Cortex of kidney (tissue), 1 donor: ENCODE results near the gene PHACTR1.

Source experiments
- DNase-seq: peaks from one replicate; lab custom pipeline; 2025; lab: John Stamatoyannopoulos, UW

Gene PHACTR1

DNA sequence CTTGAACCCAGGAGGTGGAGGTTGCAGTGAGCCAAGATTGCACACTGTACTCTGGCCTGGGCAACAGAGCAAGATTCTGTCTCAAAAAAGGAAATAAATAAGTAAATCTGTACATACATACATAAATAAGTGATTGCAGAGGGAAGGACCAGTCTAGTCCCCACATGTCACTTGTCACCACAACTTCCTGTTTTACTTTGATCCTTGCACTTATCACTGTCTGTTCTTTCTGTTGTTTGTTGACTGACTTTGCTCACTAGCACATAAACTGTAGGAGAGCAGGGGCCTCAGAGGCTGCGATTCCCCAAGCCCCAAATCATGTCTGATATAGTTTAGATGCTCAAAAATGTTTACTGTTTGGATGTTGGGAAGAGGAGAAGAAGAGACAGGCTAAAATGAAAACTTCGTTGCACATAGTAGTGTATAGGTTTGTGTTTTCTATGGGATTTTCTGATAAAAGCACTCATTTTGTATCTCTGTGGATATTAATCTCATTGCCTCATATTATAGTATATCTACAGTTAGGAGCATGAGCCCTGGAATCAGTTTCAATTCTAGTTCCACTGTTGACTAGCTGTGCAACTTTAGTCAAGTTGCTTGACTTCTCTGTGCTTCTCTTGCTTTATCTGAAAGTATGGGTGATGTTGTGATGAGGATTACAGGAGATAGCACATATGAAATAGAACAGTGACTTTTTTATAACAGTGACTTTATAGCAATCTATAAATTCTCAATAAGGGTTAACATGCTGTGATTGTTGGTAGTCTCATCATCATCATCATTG lies 446.8 kb downstream of the PHACTR1 start:
- no peak for DNase-seq

DNA sequence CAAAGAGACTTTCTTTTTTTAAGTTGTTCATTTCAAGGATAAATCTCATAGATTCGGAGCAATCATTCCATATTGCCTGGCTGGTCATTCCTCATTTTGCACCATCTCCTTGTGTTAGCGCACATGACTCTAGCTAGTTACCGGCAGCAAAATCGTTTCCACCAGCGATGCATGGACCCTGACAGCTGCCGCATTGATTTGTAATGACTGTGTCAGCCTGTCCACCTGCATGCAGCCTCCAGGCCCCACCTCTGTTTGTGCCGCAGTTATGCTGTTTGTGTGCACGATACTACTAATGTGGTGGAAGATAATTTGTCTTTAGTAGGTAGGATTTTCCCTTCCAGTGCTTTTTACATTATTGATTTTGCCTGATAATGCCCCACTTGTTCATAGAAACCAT lies 447.7 kb downstream of the PHACTR1 start:
- no peak for DNase-seq

DNA sequence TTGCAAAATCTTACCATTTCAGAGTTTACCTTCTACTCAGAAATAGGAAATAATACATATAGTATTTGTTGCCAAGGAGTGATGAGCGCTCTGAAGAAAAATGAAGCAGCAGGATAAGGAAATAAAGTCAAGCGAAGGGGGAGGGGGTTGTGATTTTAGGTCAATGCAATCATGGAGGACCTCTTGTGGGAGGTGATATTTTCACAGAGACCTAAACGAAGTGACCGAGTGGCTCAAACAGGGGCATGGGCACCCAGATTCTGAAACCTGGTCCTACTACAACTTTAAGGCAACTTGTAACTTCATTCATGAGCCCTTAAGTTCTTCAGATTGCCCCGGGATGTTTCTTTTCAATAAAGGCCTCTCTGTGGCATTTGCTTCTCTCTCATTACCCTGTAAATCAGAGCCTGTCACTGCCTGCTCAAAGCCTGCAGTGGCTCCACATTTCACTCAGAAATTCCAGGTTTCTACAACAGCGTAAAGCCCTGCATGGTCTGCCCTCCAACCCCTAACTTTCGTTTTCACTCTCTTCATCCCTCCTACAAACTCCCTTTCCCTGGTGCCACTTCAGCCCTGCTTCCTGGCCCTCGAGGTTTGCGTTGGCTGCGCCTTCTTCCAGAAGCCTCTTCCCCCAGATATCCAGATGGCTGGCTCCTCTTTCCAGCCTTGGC lies 449.1 kb downstream of the PHACTR1 start:
- no peak for DNase-seq

DNA sequence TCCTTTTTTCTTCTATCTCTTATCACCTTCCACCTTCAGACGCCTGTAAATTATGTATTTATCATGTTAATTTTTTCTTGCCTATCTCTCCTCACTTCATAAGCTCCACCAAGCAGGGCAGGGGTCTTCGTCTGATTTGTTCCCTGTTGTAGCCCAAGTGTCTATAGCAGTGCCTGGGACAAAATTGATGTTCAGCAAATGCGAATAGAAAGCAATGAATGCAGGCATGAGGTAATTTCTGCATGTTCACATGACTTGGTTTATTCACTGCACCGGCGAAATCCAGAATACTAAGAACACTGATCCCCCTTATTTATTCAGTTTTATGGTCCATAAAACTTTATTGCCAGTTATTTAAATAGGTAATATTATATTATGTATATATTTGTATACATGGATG lies 449.7 kb downstream of the PHACTR1 start:
- DNase-seq = no peak

DNA sequence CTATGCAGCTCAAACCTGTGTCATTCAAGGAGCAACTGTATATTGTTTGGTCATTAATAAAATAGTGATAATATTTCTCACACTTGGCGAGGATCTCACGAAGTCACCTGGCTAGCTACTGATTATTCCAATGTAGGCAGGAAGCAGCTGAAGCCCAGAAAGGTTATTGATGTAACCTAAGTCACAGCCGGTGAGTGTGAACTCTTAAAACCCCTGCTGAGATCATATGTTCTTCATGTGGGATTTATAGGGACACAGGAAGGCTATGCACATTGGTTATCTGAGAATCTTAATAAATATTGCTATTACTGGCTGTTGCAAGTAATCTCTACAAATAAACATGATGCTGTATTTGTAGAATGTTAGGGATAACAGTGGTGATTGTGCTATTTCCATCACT lies 450.3 kb downstream of the PHACTR1 start:
- no peak for DNase-seq

DNA sequence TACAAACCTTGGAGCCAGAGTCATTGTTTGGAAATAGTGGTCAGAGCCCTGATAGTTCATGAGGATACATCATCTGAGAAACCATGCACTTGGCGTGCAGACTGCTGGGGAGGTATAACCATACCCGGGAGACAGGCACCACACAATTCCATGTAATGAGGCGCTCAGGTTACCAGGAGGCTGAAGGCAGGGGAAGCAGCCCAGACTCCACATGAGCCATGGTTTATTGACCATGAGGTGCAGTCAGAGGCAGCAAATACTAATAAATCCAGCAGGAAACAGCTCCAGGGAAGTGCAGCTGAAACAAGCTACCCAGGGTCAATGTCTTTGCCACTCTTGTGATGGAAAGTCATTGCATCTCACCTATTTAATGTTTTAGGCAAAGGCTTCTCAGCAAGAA lies 455.7 kb downstream of the PHACTR1 start:
- no peak for DNase-seq

DNA sequence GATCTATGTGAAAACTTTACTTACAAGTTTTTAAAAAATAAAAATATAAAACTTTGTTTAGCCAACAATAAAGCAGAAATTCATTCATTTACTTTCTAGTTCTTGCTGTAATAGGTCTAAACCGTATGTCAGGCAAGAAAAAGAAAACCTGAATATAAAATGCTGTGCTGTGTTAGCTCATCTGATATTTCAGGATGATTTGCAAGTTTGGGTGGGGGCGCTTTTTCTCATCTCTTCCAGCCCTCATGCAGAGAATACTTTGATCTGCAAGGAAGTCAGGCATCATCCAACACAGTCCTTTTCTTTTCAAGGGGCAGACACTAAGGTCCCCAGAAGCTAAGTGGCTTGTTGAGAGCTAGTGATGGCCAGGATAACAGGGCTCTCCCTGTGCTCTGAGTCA lies 458.5 kb downstream of the PHACTR1 start:
- no peak for DNase-seq

DNA sequence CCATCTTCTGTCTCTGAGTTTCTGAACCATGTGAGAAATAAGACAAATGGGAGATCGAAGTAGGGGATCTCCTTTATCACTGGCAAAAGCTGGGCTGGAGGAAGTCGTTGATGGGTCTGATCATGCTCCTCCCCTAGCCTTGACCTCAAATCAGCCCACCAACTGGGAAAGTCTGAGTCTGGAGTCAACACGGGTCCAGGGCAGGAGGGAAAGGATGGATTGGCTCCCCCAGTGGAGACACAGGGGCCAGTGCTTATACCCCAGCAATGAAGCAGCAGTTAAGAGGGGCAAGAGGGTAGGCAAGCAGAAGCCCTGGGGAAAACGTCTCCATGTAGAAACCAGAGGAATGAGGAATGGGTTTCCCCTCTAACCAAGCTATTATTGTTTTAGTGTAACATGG lies 459.2 kb downstream of the PHACTR1 start:
- DNase-seq = no peak

DNA sequence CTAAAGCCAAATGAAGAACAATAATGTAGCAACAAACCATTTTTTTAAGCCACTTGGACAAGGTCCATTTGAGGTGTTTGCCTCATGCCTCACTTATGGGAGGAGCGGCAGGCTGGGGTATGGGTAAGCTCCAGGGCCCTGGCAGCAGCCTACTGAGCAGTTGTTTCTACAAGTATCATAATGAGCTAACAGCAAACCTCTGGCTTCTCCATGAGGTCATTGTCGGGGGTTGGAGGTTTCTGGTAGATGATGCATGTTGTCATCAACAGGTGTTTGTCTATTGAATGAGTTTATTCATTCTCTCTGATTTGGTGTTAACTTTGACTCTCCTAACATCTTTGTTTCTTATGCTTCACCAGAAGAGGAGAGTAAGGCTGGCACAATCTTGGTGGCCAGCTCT lies 461.1 kb downstream of the PHACTR1 start:
- DNase-seq = no peak

DNA sequence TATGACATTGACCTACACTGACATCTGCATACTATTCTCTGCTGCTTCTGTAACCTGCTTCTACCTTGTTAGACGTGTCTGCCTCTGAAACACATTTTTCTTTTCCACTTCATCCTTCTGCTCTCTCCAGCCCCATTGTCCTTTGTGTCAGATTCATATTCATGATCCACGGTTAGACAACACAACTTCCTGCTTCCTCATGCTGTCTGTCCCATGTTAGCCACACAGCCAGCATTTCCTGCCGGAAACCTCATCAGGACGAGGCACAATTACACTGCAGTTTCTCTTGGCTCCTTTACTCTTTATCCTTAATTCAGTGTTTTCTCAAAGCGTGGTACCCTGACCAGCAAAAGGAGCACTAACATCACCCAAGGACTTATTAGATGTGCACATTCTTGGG lies 461.5 kb downstream of the PHACTR1 start:
- no peak for DNase-seq

DNA sequence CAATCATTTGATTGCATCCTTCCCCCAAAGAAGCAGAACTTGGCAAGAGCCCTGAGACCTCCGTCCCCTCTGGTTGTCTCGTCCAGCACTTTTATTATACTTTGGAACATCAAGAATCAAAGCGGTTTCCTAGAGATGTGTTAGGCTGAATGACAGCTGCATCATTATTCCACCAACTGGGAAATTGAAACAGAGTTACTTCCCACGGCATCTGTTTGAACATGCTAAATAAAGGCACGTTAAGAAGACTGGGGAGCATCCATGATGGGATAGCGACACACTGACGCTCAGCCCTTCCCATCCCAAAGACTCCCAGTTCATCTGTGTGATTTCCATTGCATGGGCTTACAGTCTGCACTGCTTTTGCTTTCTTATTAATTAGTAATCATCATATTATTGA lies 464.0 kb downstream of the PHACTR1 start:
- DNase-seq = no peak

DNA sequence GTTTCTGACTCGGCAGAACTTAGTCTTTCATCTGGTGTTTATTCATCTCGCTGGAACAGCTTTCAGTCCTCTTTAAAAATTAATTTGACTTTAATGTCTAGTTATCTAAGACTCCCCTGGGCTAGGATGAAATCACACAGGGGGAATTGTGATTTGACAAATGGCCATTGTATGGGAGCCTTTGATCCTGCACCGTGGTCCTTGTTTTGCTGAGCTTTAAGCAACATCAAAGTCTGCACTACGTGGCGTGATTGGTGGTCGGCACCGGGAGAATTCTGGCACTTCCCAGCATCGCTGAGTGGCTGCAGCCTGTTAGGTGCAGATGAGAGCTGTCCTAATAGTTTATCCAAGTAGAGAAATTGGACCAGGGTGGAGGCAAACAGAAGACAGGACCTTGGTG lies 464.8 kb downstream of the PHACTR1 start:
- no peak for DNase-seq

DNA sequence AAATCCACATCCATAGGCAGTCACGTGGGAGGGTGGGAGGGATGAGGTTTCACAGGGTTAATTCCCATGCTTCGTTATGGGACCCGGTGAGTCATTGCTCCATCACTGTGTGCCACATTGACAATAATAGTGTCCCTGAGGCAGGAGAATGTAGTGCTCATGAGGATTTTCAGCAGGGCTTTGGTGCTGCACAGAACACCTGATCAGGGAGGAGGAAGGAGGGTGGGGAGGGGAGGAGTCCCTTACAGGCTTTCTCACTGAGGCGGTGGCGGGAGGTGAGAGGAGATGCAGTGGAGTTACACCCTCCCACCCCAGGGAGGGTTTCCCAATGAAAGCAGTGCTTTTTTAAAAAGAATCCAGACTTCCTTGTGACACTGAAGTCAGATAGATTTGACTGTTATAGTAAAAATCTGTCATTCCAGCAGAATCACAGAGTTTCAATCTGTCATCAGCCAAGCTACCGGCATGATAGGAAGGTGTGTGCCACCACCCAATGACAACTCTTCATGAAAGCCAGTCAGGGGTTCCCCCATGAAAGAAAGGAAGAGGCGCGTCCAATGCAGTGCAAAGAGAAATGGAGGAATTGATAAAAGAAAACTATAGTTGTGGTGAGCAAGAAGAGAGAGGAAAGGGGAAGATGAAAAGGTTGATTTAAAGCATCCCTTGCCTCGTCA lies 467.0 kb downstream of the PHACTR1 start:
- DNase-seq = no peak

DNA sequence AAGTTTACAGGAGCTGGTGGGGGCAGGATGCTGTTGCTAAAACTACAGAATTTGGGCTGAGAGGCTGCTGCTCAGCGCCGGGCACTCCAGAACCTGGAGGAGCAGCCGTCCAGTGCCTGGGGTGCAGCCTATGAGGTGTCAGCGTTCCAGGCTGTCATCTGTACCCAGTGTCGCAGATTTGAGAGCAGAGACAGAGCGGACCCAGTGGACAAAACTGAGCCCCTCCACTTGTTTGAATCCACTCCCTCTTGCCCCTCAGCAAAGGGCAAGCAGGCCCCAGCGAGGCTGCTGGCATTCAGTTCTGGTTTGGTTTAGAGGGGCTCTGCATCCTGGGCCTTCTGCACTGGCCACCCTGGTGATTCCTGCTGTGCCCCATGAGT lies 467.5 kb downstream of the PHACTR1 start:
- no peak for DNase-seq

DNA sequence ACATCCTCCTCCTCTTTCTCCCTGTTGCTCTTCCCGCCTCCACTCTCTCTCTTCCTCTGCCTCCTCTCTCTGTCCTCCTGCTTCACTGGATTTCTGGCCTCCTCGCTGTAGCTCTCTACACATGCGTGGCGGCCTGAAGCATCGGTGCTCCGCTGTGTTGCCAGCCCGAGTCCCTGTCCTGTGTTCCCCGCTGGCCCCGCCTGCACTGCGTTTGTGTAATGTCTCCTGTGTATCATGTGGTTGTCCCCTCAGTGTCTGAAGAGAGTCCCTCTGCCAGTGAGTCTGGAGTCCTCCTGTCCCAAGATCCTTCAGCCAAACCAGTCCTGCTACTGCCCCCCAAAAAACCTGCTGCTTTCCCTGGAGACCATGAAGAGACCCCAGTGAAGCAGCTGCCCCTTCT lies 468.0 kb downstream of the PHACTR1 start:
- no peak for DNase-seq

DNA sequence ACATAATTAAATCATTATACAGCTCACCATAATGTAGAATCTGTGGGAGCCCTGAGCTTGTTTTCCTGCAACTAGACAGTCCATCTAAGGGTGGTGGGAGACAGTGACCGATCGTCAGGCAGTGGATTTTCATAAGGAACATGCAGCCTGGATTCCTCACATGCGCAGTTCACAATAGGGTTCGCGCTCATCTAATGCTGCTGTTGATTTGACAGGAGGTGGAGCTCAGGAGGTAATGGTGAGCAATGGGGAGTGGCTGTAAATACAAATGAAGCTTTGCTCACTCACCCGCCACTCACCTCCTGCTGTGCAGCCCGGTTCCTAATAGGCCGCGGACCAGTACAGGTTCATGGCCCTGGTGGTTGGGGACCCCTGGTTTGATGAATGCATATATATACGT lies 470.3 kb downstream of the PHACTR1 start:
- no peak for DNase-seq

DNA sequence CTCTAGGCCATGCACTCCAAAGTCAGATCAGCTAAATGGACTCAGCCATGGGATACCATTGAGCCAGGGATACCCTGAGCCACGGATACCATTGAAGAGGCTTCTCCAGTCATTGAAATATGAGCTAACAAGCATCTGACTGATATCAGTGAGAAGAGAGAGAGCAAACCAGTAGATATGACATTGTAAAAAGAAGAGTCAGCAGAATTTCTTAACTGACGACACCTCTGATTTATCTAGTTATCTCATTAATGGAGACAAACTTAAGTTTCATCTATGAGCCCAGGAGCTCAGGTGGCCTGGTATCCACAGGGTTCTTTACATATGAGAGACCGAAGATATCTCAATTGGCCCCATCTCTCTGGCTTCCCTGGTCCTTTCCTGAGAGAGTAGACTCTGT lies 471.1 kb downstream of the PHACTR1 start:
- DNase-seq = no peak

DNA sequence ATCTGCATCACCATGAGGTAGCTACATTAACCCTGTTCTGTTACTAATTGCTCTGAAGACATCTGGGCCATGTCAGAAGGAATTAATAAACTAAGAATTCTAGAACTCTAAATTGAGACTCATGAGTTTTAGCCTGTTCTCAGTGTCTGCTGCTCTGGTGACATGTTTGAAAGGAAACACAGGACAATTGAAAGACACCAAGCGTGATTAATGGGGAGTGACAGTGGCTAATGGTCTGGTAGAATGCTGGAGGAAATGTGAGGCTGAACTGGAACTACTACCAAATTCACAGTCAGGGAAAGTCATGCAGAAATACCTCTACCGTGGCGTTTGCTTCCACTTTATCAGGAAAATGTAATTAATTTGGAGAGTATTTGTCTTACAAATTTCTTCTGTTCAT lies 471.7 kb downstream of the PHACTR1 start:
- DNase-seq = no peak

DNA sequence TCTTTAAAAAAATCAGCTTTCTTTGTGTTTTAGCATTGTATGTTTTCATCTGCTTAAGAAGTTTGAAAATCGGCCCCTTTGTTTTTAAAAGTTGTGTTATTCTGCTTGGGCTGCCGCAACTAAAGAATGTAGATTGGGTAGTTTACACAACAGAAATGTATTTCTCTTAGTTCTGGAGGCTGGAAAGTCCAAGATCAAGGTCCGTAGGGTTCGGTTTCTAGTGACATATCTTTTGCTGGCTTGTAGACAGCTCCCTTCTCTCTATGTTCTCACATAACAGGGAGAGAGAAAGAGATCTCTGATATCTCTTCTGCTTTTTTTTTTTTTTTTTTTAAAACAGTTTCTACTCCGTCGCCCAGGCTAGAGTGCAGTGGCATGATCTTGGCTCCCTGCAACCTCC lies 473.1 kb downstream of the PHACTR1 start:
- no peak for DNase-seq

DNA sequence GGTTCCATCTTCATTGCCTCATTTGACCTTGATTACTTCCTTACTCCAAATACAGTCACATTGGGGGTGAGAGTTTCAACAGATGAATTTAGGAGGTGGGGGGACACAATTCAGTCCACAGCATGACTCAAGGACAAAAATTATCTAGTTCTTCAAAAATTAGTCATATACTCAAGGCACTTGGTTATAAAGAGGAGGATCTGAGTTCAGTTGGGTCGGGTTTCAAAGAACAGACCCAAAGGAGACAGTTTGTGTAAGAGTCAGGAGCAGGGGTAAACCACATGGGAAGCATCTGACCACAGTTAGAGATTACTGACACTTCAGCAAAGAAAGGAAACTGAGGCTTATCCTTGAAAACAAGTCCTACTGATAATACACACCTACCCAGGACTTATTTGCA lies 473.8 kb downstream of the PHACTR1 start:
- no peak for DNase-seq

DNA sequence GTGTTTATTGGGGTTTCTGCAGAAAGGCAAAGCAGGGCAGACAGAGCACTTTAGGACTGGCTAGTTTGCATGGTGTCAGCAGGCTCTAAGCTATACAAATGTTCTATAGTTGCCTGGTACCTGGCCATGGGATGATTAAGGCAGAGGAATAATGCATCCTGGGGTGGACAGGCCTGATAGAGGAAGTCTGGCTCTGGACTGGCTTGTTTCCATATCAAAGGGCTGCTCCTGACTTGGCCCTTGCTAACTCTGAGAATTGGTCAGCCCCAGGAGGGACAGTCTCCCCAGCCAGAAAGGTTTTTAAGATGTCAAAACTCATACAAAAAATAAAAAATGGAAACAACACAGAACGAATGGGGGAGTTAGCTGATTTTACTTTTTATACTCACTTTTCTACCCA lies 474.9 kb downstream of the PHACTR1 start:
- DNase-seq = no peak

DNA sequence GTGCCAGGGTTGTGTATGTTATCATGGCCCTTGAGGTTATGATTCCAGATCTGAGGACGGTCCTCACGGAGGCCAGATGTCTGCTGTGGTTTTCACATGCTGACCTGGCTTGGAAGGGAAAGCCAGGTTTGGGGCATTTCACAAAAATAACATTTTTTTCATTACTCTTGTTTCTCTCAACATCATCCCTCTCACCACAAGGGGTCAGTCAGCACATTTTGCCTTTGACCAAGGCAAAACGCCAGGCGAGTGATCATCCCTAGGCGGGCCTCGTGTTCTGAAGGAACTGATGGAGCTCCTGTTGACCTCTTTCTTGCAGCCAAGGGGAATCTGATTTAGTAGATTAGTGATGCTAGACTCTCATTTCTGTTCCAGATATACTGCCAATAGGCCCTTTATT lies 478.3 kb downstream of the PHACTR1 start:
- no peak for DNase-seq

DNA sequence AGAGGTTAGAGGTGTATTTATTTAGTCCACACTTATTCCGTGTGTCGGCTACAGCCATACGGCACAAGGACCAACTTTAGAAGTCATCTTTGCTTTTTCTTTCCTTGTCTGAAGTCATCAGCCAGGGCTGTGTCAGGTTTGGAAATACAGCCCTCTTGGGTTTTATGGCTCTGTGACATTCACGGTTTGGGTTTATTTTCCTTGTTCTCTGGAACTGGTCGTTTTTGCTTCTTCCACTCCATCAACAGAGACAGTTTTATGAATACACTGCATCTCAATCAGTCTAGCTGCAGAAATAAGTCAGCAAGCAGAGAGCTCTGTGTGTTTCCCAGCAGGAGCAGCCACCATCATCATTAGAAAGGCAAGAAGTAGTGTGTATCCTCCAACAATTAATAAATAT lies 479.2 kb downstream of the PHACTR1 start:
- DNase-seq = no peak
